ENCODE measurements around the gene SPOCK1.

GRCh38 chr5:137521246-137521645, 22.1 kb upstream of the SPOCK1 start:
- no peak for TF ChIP-seq POLR2AphosphoS5 (IDR thresholded peaks at IDR 0.05; ENCODE audit: borderline replicate concordance, low read depth, low read length)
- no peak for TF ChIP-seq EZH2 (IDR thresholded peaks at IDR 0.05)

All from SK-N-MC (cell line).